Neutrophil (primary cell): ENCODE measurements around the gene CLEC17A.
A peak's percentile ranks its signal among the peaks of the same experiment; 100 is the strongest.
"Not testable (repeated sequence)": the region's sequence is repeated elsewhere in the genome, so short reads cannot be mapped to it uniquely, and the experiment has no call there.

ENCODE experiments used
- H3K27ac ChIP-seq: fragments of 200-600 bp; sonication (generic); 2 replicates; pipeline ENCODE4 v1.5.1; 2016; ENCODE audit warnings: mild to moderate bottlenecking, moderate library complexity
- H3K27me3 ChIP-seq: fragments of 200-600 bp; sonication (generic); 2 replicates; pipeline ENCODE4 v1.6.0; 2016; ENCODE audit warnings: mild to moderate bottlenecking
- H3K36me3 ChIP-seq: fragments of 200-600 bp; sonication (generic); 2 replicates; pipeline ENCODE4 v1.5.1; 2017
- H3K4me1 ChIP-seq, 2 experiments: fragments of 200-600 bp in 1 of 2; sonication (generic) in 1 of 2; 1 replicate in 1 of 2; 2 replicates in 1 of 2; pipeline versions ENCODE4 v1.5.1 to v1.6.1; 2013 to 2016; ENCODE audit warnings: low read depth in 1 of 2, low read length in 1 of 2, mild to moderate bottlenecking in 1 of 2, moderate library complexity in 1 of 2; ENCODE audit not compliant: control insufficient read depth in 1 of 2, insufficient read depth in 1 of 2
- H3K4me3 ChIP-seq, 2 experiments: fragments of 200-600 bp in 1 of 2; sonication (generic) in 1 of 2; 1 replicate in 1 of 2; 2 replicates in 1 of 2; pipeline ENCODE4 v1.5.1; 2013 to 2016; ENCODE audit warnings: low read depth in 1 of 2, low read length in 1 of 2, mild to moderate bottlenecking in 1 of 2, moderate library complexity in 1 of 2
- H3K9me3 ChIP-seq: fragments of 200-600 bp; sonication (generic); 2 replicates; pipeline ENCODE4 v1.5.1; 2016
- TF ChIP-seq, protein P1 (sequence below): fragments of 200-600 bp; sonication (generic); IDR thresholded peaks from 2 replicates; pipeline ENCODE4 v1.5.1; 2016; ENCODE audit warnings: antibody characterized with exemption

The CLEC17A gene

GRCh38 chr19:14551134-14552005 lies 31.5 kb upstream of the CLEC17A start:
- H3K9me3 ChIP-seq, H3K27me3 ChIP-seq, H3K36me3 ChIP-seq: not testable (repeated sequence)
- Histone ChIP-seq H3K4me3 (peak overlapping the region in 1 of 2 experiments; percentile 20), H3K4me1 (peaks cover 21 to 30% of the 10 kb centered on the region in 2 experiments), H3K27ac (peak overlapping the region; percentile 86)
- TF ChIP-seq, protein P1, sequence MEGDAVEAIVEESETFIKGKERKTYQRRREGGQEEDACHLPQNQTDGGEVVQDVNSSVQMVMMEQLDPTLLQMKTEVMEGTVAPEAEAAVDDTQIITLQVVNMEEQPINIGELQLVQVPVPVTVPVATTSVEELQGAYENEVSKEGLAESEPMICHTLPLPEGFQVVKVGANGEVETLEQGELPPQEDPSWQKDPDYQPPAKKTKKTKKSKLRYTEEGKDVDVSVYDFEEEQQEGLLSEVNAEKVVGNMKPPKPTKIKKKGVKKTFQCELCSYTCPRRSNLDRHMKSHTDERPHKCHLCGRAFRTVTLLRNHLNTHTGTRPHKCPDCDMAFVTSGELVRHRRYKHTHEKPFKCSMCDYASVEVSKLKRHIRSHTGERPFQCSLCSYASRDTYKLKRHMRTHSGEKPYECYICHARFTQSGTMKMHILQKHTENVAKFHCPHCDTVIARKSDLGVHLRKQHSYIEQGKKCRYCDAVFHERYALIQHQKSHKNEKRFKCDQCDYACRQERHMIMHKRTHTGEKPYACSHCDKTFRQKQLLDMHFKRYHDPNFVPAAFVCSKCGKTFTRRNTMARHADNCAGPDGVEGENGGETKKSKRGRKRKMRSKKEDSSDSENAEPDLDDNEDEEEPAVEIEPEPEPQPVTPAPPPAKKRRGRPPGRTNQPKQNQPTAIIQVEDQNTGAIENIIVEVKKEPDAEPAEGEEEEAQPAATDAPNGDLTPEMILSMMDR, result peak; percentile 37

DNA sequence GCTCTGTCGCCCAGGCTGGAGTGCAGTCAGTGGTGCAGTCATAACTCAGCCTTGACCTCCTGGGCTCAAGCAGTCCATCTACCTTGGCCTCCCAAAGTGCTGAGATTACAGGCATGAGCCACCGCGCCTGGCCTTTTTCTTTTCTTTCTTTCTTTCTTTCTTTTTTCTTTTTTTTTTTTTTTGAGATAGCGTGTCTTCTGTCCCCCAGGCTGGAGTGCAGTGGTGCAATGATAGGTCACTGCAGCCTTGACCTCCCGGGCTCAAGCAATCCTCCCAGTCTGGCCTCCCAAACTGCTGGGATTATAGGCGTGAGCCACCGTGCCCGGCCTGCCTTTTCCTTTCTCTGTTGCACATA lies 30.9 kb upstream of the CLEC17A start:
- H3K9me3 ChIP-seq, H3K27me3 ChIP-seq, H3K36me3 ChIP-seq: not testable (repeated sequence)
- Histone ChIP-seq H3K27ac (peak overlapping the region; percentile 86), H3K4me1 (peaks cover 27 to 35% of the 10 kb centered on the region in 2 experiments), H3K4me3 (peak overlapping the region in 1 of 2 experiments; percentile 20)

DNA sequence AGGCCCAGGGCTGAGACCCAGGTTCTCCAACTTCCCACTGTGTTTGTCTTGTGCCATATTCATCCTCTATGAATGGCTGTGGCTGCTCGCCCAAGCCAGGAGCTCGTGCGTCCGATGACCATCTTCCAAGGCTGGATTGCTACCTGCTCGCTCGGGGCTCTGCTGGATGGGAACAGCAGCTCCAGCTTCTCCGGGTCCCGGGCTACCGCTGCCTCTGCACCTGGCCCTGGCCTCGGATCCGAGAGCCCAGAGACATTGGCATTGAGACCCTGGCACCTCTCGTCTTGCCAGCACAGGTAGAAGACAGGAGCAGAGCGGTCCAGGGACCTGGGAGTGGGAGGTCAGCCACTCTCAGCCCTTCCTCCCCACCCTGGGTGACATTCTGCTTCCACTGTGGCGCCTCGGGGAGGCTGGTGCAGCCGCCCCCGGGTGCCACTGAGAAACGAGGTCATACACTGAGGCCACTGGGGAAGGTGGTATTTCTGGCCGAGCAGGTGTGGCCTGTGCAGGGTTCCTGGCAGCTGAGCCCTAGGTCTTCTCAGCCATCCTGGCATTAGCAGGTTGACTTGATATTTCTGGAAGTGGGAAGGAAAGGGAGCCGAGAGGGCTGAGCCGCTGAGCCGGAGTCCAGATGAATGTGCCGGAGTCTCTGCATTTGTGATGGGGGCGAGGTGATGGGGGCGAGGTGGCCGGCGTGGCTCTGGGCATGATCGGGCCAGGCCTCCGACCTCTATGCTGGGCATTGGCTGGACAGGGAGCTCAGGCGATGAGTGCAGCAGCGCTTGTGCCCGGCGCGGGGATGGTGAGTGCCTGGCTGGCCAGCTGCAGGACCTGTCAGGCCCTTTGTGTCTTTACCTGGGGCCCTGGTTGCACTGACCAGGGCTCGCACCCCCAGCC lies 29.6 kb upstream of the CLEC17A start:
- TF ChIP-seq, protein P1, result no peak
- Histone ChIP-seq H3K27ac (peak overlapping the region; percentile 27), H3K27me3 (no peaks in the 10 kb centered on the region), H3K4me1 (peaks cover 28 to 35% of the 10 kb centered on the region in 2 experiments), H3K9me3 (no peaks in the 10 kb centered on the region), H3K4me3 (no peak overlapping the region), H3K36me3 (no peaks in the 10 kb centered on the region)

- H3K36me3 ChIP-seq, result no peaks in the 10 kb centered on the region
- TF ChIP-seq, protein P1, result no peak
- H3K4me3 ChIP-seq, result no peak overlapping the region
- H3K27ac ChIP-seq, result no peak overlapping the region
- H3K27me3 ChIP-seq, result no peaks in the 10 kb centered on the region
- H3K9me3 ChIP-seq, result no peaks in the 10 kb centered on the region
- H3K4me1 ChIP-seq, result peaks cover 28 to 35% of the 10 kb centered on the region in 2 experiments
Observed at GRCh38 chr19:14553939-14554243, 29.0 kb upstream of the CLEC17A start.

GRCh38 chr19:14554382-14554812 lies 28.5 kb upstream of the CLEC17A start:
- Histone ChIP-seq H3K36me3 (no peaks in the 10 kb centered on the region), H3K4me1 (peaks cover 28 to 35% of the 10 kb centered on the region in 2 experiments), H3K9me3 (no peaks in the 10 kb centered on the region), H3K27me3 (no peaks in the 10 kb centered on the region), H3K4me3 (no peak overlapping the region), H3K27ac (no peak overlapping the region)
- TF ChIP-seq, protein P1, result no peak
